Measurements from ENCODE around the gene VPS52. TPM values are rescaled to one million over a fixed set of nuclear protein-coding genes. Genes with fewer than 3 reads are reported as not detected.

VPS52 gene
- total and polyA plus RNA-seq, 9 of the 15 experiments (the other 6 are each of a cell fraction or from before 2014, with no cell fraction given), result 24.4 to 103 (median 40.2) TPM

DNA sequence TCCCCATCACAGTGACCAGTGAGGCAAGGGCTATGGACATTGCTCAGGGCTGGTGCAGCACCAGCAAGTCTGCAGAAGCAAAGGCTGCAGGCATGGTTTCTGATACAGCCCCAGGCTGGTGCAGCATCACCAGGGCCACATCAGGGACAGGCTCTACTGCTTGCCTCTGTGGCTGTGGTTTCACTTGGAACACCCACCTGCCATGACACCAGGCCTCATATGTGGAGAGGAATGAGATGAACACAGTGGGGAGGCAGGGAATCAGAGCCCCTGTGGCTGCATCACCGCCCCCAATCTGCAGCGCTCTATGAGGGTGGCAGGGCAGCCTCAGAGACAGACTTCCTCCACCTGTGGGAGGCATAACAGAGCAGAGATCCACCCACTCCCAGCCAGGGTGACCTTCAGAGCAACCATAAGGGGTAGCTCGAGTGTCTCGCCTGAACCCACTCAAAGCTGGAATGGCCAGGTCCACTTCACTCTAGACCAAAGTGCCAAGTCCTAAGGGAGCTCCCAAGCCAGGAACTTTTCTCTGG lies 55.5 kb downstream of the VPS52 start:
- in situ Hi-C loops (cut with MboI) (no loop called here), intact Hi-C loops (cut with micrococcal nuclease) (no loop called here)
- no peak overlapping the region for H3K4me2 ChIP-seq (ENCODE audit: insufficient read depth, low read length)
- H3K9me3 ChIP-seq (replicated peaks; ENCODE audit: control insufficient read depth, insufficient read depth, low read depth, low read length), result no peaks in the 10 kb centered on the region
- no peak overlapping the region for H3K27ac ChIP-seq (ENCODE audit: extremely low read depth, low read depth, low read length)
- peaks cover 10% of the 10 kb centered on the region; the same call in 2 of the 3 replicates for H3K36me3 ChIP-seq (ENCODE audit: control insufficient read depth, insufficient read depth, low read length)
- peaks cover 5 to 11% of the 10 kb centered on the region in 2 experiments; a peak in 3 of 5 replicates for H3K27me3 ChIP-seq (ENCODE audit: control insufficient read depth in 2 of 2, insufficient read depth in 2 of 2, low read length in 2 of 2)
- WGBS (ENCODE audit: insufficient coverage, low coverage, missing lambda C conversion rate), result 35% methylated on average over 4 of the region's 4 CpGs
- peak overlapping the region in 1 of 2 experiments; percentile 14; a peak in 1 of 4 replicates for H3K9ac ChIP-seq (ENCODE audit: insufficient read depth in 1 of 2, low read depth in 2 of 2, low read length in 2 of 2)
- H3K4me3 ChIP-seq, result no peak overlapping the region
- ChIA-PET POLR2A (interaction anchor here (1.1 to 1.3 kb wide), 2 partner anchors 8 to 12 kb away, joined by 4 read pairs; partner anchors contain the start of gene RING1), CTCF (ENCODE audit: low intra/inter-chr PET ratio) (no interaction called here)
- H3K4me1 ChIP-seq (replicated peaks in 1 of 2; ENCODE audit: control insufficient read depth in 2 of 2, insufficient read depth in 2 of 2, low read length in 2 of 2), result peaks cover 0 to 28% of the 10 kb centered on the region in 2 experiments; a peak in 2 of 5 replicates
- FAIRE-seq (no peak), DNase-seq (ENCODE audit: extremely low read depth in 1 of 4, low spot score in 3 of 4) (peak in 1 of 4 experiments; percentile 16), ATAC-seq (no peak)
- no peak overlapping the region for H2AFZ ChIP-seq (ENCODE audit: low read depth, low read length)
- no peaks in the 10 kb centered on the region for H4K20me1 ChIP-seq (replicated peaks; ENCODE audit: control insufficient read depth, insufficient read depth, low read length)
- BruUV-seq (replicated peaks), result no TSS peak
- no peaks in the 10 kb centered on the region for H3K79me2 ChIP-seq (ENCODE audit: control insufficient read depth, insufficient read depth, low read length)
- TF ChIP-seq MTA1 (IDR thresholded peaks at IDR 0.05; ENCODE audit: borderline replicate concordance) (no peak), POLR2G (IDR thresholded peaks at IDR 0.05; ENCODE audit: low read depth, low read length) (peak; percentile 25; the same call in 1 of the 2 replicates)
- no peaks in the 10 kb centered on the region for H3K9me1 ChIP-seq (ENCODE audit: control insufficient read depth, insufficient read depth, low read length)

DNA sequence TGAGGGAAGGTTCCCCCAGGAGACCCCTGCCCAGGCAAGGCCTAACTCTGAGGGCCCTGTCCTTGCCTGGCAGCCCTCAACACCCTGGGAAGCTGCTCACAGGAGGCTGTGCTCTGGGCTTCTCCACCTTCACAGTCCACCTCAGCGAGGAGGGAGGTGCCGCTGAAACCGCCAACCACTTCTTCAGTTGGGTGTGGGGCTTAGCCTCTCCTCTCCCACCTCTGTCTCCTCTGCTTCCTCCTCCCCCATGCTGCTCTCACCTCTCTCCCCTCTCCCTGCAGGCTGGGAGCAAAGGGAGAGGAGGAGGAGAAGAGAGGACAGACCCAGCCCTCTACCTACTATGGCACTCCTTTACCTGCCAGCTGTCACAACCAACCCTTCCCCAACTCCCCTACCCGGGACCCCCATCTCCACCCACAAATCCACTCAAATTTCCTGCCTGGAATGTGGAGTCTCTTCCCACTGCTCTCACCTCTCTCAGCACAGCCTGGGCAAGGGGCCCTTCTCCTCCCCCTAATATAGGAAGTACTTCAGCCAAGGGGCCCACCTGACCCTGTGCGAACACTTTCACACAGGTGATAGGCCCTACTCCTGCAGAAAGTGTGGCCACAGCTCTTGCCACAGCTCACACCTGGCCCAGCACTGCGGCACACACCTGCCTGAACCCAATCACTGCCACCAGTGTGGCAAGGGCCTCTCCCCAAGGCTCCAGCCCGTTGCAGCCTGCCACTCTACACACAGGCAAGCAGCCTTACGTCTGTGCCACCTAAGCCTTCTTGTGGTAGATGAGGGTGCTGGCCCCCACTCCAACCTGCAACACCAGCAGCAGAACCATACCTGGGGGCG lies 56.2 kb downstream of the VPS52 start:
- Histone ChIP-seq H3K79me2 (ENCODE audit: control insufficient read depth, insufficient read depth, low read length) (no peaks in the 10 kb centered on the region), H3K9me3 (replicated peaks; ENCODE audit: control insufficient read depth, insufficient read depth, low read depth, low read length) (no peaks in the 10 kb centered on the region), H3K27me3 (ENCODE audit: control insufficient read depth in 2 of 2, insufficient read depth in 2 of 2, low read length in 2 of 2) (peaks cover 5 to 11% of the 10 kb centered on the region in 2 experiments; a peak in 3 of 5 replicates), H2AFZ (ENCODE audit: low read depth, low read length) (no peak overlapping the region), H4K20me1 (replicated peaks; ENCODE audit: control insufficient read depth, insufficient read depth, low read length) (no peaks in the 10 kb centered on the region), H3K36me3 (ENCODE audit: control insufficient read depth, insufficient read depth, low read length) (peaks cover 15% of the 10 kb centered on the region; the same call in 2 of the 3 replicates), H3K9ac (ENCODE audit: insufficient read depth in 1 of 2, low read depth in 2 of 2, low read length in 2 of 2) (peak overlapping the region in 1 of 2 experiments; percentile 65; a peak in 1 of 4 replicates), H3K4me2 (ENCODE audit: insufficient read depth, low read length) (no peak overlapping the region), H3K9me1 (ENCODE audit: control insufficient read depth, insufficient read depth, low read length) (no peaks in the 10 kb centered on the region), H3K4me1 (replicated peaks in 1 of 2; ENCODE audit: control insufficient read depth in 2 of 2, insufficient read depth in 2 of 2, low read length in 2 of 2) (peaks cover 0 to 31% of the 10 kb centered on the region in 2 experiments; a peak in 2 of 5 replicates), H3K4me3 (no peak overlapping the region), H3K27ac (ENCODE audit: extremely low read depth, low read depth, low read length) (no peak overlapping the region)
- no peak for FAIRE-seq
- in situ Hi-C loops (cut with MboI), result no loop called here
- ChIA-PET CTCF (ENCODE audit: low intra/inter-chr PET ratio) (no interaction called here), POLR2A (interaction anchor here (1.1 to 1.3 kb wide), 2 partner anchors 7 to 13 kb away, joined by 4 read pairs; partner anchors contain the start of gene RING1)
- 19% methylated on average over 6 of the region's 9 CpGs for WGBS (ENCODE audit: insufficient coverage, low coverage, missing lambda C conversion rate)
- intact Hi-C loops (cut with micrococcal nuclease), result no loop called here
- BruUV-seq (replicated peaks), result no TSS peak
- ATAC-seq, result no peak
- DNase-seq (ENCODE audit: extremely low read depth in 1 of 4, low spot score in 3 of 4), result peak in 1 of 4 experiments; percentile 14
- TF ChIP-seq POLR2G (IDR thresholded peaks at IDR 0.05; ENCODE audit: low read depth, low read length) (peak; percentile 49; the same call in 1 of the 2 replicates), ZKSCAN1 (IDR thresholded peaks at IDR 0.05; ENCODE audit: low read depth, low read length) (no peak), FOS (IDR thresholded peaks at IDR 0.05; ENCODE audit: extremely low read depth, insufficient read length) (no peak)
